LNCAP (cell line): Measurements from ENCODE around the gene PPP1R3F.

Experiments used
- TF ChIP-seq, protein P1 (sequence below): fragments of 450-650 bp; IDR thresholded peaks from 2 replicates; pipeline ENCODE4 v1.5.1; 2017; ENCODE audit warnings: mild to moderate bottlenecking

The PPP1R3F gene

DNA sequence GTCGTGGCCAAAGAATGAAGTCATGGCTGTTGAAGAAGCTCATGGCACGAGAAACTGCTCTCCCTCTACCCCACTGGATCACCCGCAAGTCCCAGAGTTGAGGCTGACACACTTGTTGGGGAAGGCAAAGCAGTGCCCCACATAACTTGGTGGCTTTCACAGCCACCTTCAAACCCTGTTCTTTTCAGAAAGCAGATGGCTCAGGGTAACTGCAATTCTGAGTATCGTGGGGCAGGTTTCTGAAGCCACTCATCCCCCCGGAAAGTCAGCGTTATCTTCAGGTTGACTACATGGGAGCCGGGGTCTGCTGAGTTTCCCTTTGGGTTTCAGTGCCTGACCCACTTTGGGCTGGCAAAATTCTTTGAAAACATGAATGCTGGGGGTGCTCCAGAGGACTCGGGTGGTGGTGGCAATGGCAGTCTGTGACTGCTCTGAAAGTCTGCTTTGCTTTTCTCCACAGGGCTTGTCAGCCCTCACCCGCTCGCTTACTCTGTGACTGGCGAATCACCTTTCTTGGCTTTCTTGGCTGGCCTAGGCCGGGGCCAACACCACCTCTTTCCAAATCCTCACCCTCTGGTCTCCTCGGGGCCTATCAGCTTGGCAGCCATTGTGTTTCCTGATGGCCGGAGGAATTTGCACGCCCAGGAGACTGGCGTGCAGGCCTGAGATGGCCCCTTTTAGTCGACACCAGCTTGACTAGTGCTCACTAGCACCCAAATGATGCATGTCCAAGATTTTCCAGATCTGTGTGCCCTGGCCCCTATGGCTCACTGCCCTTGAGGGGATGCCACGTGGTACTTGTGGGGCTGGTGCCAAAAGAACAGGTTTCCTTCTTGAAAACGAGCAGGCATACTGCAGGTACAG, 7.3 kb downstream of the PPP1R3F start:
- TF ChIP-seq, protein P1, sequence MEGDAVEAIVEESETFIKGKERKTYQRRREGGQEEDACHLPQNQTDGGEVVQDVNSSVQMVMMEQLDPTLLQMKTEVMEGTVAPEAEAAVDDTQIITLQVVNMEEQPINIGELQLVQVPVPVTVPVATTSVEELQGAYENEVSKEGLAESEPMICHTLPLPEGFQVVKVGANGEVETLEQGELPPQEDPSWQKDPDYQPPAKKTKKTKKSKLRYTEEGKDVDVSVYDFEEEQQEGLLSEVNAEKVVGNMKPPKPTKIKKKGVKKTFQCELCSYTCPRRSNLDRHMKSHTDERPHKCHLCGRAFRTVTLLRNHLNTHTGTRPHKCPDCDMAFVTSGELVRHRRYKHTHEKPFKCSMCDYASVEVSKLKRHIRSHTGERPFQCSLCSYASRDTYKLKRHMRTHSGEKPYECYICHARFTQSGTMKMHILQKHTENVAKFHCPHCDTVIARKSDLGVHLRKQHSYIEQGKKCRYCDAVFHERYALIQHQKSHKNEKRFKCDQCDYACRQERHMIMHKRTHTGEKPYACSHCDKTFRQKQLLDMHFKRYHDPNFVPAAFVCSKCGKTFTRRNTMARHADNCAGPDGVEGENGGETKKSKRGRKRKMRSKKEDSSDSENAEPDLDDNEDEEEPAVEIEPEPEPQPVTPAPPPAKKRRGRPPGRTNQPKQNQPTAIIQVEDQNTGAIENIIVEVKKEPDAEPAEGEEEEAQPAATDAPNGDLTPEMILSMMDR: no peak

- TF ChIP-seq, protein P1: no peak
Observed at GRCh38 chrX:49277535-49277830, 7.9 kb downstream of the PPP1R3F start.

GRCh38 chrX:49278081-49278480, 8.5 kb downstream of the PPP1R3F start:
- TF ChIP-seq, protein P1: no peak

DNA sequence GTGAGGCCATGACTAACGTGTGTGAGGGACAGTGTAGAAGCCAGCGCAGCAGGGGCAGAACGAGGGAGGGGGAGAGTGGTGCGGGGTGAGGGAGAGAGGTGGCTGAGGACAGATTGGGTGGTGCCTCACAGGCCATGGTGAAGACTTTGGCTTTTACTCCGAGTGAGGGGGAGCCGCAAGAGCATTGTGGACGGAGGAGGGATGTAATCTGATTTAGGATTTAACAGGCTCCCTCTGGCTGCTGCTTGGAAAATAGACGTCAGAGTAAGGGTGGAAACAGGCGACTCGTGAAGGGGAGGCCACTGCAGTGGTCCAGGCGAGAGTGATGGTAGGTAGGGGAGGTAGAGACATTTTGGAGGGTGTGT, 13.0 kb downstream of the PPP1R3F start:
- TF ChIP-seq, protein P1: no peak

GRCh38 chrX:49284212-49284611, 14.6 kb downstream of the PPP1R3F start:
- TF ChIP-seq, protein P1: no peak

- TF ChIP-seq, protein P1: no peak
Observed at GRCh38 chrX:49286136-49286535, 16.5 kb downstream of the PPP1R3F start.

GRCh38 chrX:49286581-49286980, 17.0 kb downstream of the PPP1R3F start:
- TF ChIP-seq, protein P1: no peak

- TF ChIP-seq, protein P1: no peak
Observed at GRCh38 chrX:49287665-49288064, 18.1 kb downstream of the PPP1R3F start.
